GM19463 (cell line): Measurements from ENCODE around the gene TGOLN2.

Source experiments
- ATAC-seq: cut with Tn5 transposase; IDR thresholded peaks from one replicate; pipeline ENCODE4 v1.9.1; 2021; ENCODE audit warnings: mild to moderate bottlenecking, moderate library complexity; ENCODE audit not compliant: unreplicated experiment

TGOLN2 gene

DNA sequence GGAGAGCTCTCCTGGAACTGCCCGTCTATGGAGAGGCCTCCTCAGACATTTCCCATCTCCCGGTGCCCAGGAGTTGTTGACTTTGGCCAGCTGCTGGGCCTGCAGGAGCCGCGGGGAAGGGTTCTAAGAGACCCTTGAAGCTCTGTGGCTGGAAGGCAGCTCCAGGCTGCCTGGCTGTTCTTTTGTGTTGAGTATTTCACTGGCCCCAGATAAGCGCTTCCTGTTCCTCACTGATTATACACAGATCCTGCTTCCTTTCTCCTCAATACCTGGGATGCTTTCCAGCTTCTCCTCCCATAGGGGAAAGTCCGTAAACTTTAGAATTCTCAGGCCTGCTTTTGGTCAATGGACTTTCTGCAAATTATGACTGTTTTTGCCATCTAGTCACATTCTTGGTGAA, 57.8 kb downstream of the TGOLN2 start:
- no peak for ATAC-seq
